Measurements from ENCODE around the gene FBXL17. TPM values are rescaled to one million over a fixed set of nuclear protein-coding genes. Genes with fewer than 3 reads are reported as not detected.
A peak's percentile ranks its signal among the peaks of the same experiment; 100 is the strongest.

FBXL17 gene
- total RNA-seq = 38.1 and 40.3 TPM in 2 replicates
- 33.4 TPM for total RNA-seq (2013)
- 6.6 and 7.3 TPM in 2 replicates for polyA plus RNA-seq
- 25.2 and 37.8 TPM in 2 replicates for polyA minus RNA-seq

- peaks cover 35% of the 10 kb centered on the region for H3K4me1 Mint-ChIP-seq
- TF ChIP-seq EZH2 (IDR thresholded peaks at IDR 0.05; ENCODE audit: borderline replicate concordance, insufficient read depth, low read depth, low read length, poor library complexity, severe bottlenecking) (no peak), CTCF (IDR thresholded peaks at IDR 0.05) (no peak)
- peak within 1 kb of the TSS; percentile 91 to 97 for H3K27ac ChIP-seq (ENCODE audit: low read length in 2 of 2)
- H3K27me3 ChIP-seq (replicated peaks in 1 of 4; ENCODE audit: control extremely low read depth in 1 of 4, control insufficient read depth in 3 of 4, insufficient read depth in 4 of 4, low read length in 3 of 4) = no peaks in the 10 kb centered on the region
- H3K79me2 ChIP-seq (ENCODE audit: control insufficient read depth, insufficient read depth, low read length) = peaks cover 27% of the 10 kb centered on the region
- H3K4me2 ChIP-seq (replicated peaks; ENCODE audit: low read depth, low read length, poor library complexity, severe bottlenecking) = peak within 1 kb of the TSS; percentile 89
- H3K9me3 ChIP-seq (ENCODE audit: control extremely low read depth in 1 of 3, control insufficient read depth in 2 of 3, insufficient read depth in 1 of 3, low read length in 2 of 3) = no peaks in the 10 kb centered on the region
- CTCF ChIA-PET = interaction anchor here (1.8 kb wide), 1 partner anchor 122 kb away, joined by 7 read pairs; no protein-coding TSS in a partner anchor
- POLR2A ChIA-PET = interaction anchor here (0.6 to 1.8 kb wide), 5 partner anchors 82 to 1309 kb away, joined by 3 to 15 read pairs (median 4); partner anchors contain the start of genes MAN2A1 and PJA2
- H3K27ac Mint-ChIP-seq = peak within 1 kb of the TSS; percentile 94
- ATAC-seq (ENCODE audit: low read depth) (peak; percentile 70), DNase-seq (peak; percentile 96)
- H3K9me3 Mint-ChIP-seq (ENCODE audit: insufficient read depth) = no peaks in the 10 kb centered on the region
- intact Hi-C loops (cut with micrococcal nuclease) = loop anchor here (1.0 to 5.0 kb wide), 3 partner anchors 345 to 1307 kb away; partner anchors contain the start of gene MAN2A1
- peak within 1 kb of the TSS; percentile 87 for H3K4me3 Mint-ChIP-seq
- H2AFZ ChIP-seq (ENCODE audit: insufficient read depth, low read depth, low read length, poor library complexity, severe bottlenecking) = peak within 1 kb of the TSS; percentile 91
- no peaks in the 10 kb centered on the region for H3K36me3 ChIP-seq (replicated peaks in 1 of 2; ENCODE audit: control extremely low read depth in 1 of 2, control insufficient read depth in 1 of 2, extremely low read depth in 1 of 2, insufficient read depth in 2 of 2, low read length in 1 of 2)
- under 1% methylated on average over 79 of the region's 82 CpGs for WGBS (ENCODE audit: insufficient coverage)
- peak within 1 kb of the TSS; percentile 64 to 99 (median 87) for H3K4me3 ChIP-seq (ENCODE audit: control extremely low read depth in 1 of 5, extremely low read depth in 1 of 5, insufficient read depth in 1 of 5, low read depth in 2 of 5, low read length in 4 of 5)
- no peaks in the 10 kb centered on the region for H4K20me1 ChIP-seq (ENCODE audit: control insufficient read depth, insufficient read depth, low read length, poor library complexity, severe bottlenecking)
- peaks cover 17 to 20% of the 10 kb centered on the region in 2 donors for H3K4me1 ChIP-seq (ENCODE audit: control insufficient read depth in 2 of 2, insufficient read depth in 2 of 2, low read length in 2 of 2)
- H3K9ac ChIP-seq (ENCODE audit: low read length) = peak within 1 kb of the TSS; percentile 96
- no peaks in the 10 kb centered on the region for H3K27me3 Mint-ChIP-seq
Observed at GRCh38 chr5:108381954-108382783, at the start of gene FBXL17. Gene FBXL17, minus strand, starts transcription at chr5:108382098.
